Type B pancreatic cell (in vitro differentiated cells): ENCODE measurements around the gene CUX1. TPM values are rescaled to one million over a fixed set of nuclear protein-coding genes. Genes with fewer than 3 reads are reported as not detected.
"Not testable (repeated sequence)": the region's sequence is repeated elsewhere in the genome, so short reads cannot be mapped to it uniquely, and the experiment has no call there.

Experiments
- DNase-seq: peaks from one replicate; pipeline ENCODE4 v3.0.0; 2021; ENCODE audit warnings: mixed read lengths; ENCODE audit not compliant: unreplicated experiment; ENCODE audit errors: extremely low spot score
- H3K27ac Mint-ChIP-seq: 2 replicates; pipeline ENCODE4 v1.8.0; 2021; ENCODE audit warnings: mild to moderate bottlenecking, mixed read lengths
- H3K27me3 Mint-ChIP-seq: 2 replicates; pipeline ENCODE4 v1.8.0; 2021; ENCODE audit warnings: mixed read lengths
- H3K36me3 Mint-ChIP-seq: 2 replicates; pipeline ENCODE4 v1.8.0; 2021; ENCODE audit warnings: mixed read lengths
- H3K4me1 Mint-ChIP-seq: one replicate; pipeline ENCODE4 v1.8.0; 2021; ENCODE audit warnings: mixed read lengths; ENCODE audit not compliant: unreplicated experiment
- H3K4me3 Mint-ChIP-seq: 2 replicates; pipeline ENCODE4 v1.8.0; 2021; ENCODE audit warnings: mild to moderate bottlenecking, mixed read lengths
- H3K9me3 Mint-ChIP-seq: 2 replicates; pipeline ENCODE4 v1.8.0; 2021; ENCODE audit warnings: mixed read lengths
- total RNA-seq: library from RNA; stranded (reverse); gene quantifications from 2 replicates; pipeline ENCODE4 v1.2.1, GENCODE V29; 2021; ENCODE audit warnings: low replicate concordance
- TF ChIP-seq, protein P1 (sequence below): fragments of 200-600 bp; sonication (generic); conservative IDR thresholded peaks from 2 replicates; pipeline ENCODE4 v1.5.0; 2021; ENCODE audit warnings: antibody characterized with exemption, mild to moderate bottlenecking

The CUX1 gene
- total RNA-seq, 1 donor from 2014 or later, result 76.4 TPM

DNA sequence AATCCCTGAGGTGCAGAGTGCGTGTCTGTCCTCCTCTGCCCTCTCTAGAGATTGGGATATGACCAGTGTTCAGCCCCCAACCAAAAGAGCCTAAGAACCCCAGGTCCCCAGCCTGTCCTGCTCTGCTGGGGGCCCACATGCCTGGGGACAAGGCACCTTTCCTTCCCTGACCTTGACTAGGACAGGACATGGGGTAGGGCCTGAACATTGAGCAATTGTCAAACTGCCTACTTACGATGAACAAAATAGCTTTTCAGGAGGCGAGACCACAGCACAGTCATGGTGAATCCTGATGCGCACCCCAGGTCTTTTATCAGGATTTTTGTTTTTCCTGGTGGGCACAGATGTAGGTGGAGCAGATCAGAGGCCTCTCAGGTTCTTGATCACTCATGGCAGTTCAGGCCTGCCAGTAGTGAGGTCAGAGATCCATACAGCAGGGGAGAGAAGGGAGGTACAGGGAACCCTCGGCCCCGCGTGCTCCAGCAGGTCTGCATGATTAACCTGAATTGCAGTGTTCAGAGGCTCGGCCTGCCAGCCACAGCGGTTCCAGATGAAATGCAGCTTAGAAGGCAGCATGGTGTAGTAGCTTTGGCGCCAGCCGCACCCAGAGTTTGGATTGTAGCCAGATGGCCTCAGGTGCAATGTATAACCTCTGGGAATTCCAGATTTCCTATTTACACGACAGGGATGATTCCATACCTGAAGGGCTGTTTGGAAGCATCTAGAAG is 191.3 kb downstream of the CUX1 start:
- Mint-ChIP-seq H3K4me1 (peaks cover 32% of the 10 kb centered on the region), H3K4me3 (no peak overlapping the region), H3K36me3 (peaks cover 3% of the 10 kb centered on the region), H3K27ac (peak overlapping the region; percentile 62), H3K27me3 (no peaks in the 10 kb centered on the region), H3K9me3 (no peaks in the 10 kb centered on the region)
- TF ChIP-seq, protein P1, sequence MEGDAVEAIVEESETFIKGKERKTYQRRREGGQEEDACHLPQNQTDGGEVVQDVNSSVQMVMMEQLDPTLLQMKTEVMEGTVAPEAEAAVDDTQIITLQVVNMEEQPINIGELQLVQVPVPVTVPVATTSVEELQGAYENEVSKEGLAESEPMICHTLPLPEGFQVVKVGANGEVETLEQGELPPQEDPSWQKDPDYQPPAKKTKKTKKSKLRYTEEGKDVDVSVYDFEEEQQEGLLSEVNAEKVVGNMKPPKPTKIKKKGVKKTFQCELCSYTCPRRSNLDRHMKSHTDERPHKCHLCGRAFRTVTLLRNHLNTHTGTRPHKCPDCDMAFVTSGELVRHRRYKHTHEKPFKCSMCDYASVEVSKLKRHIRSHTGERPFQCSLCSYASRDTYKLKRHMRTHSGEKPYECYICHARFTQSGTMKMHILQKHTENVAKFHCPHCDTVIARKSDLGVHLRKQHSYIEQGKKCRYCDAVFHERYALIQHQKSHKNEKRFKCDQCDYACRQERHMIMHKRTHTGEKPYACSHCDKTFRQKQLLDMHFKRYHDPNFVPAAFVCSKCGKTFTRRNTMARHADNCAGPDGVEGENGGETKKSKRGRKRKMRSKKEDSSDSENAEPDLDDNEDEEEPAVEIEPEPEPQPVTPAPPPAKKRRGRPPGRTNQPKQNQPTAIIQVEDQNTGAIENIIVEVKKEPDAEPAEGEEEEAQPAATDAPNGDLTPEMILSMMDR, result no peak
- DNase-seq, result no peak

DNA sequence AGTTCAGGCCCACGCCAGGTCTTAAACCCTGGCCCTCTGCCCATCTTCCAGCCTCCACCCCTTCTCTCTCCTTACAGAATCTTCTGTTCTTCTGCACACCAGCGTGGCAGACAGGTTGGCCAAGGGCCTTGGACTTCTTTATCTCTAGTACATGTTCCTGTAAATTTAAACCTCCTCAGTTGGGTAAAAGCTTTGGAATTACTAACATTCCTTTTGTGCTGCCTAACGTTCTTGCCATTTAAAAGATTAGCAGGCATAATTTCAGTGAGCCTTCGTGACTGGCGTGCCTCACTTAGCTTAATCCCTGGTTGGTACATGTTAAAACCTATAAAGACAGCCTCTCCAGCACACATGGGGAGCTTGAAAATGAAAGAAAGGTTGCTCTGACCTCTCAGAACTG is 192.2 kb downstream of the CUX1 start:
- Mint-ChIP-seq H3K9me3 (no peaks in the 10 kb centered on the region), H3K4me3 (no peak overlapping the region), H3K27ac (peak overlapping the region; percentile 62), H3K4me1 (peaks cover 29% of the 10 kb centered on the region), H3K27me3 (no peaks in the 10 kb centered on the region), H3K36me3 (peaks cover 5% of the 10 kb centered on the region)
- no peak for DNase-seq
- TF ChIP-seq, protein P1, result no peak

DNA sequence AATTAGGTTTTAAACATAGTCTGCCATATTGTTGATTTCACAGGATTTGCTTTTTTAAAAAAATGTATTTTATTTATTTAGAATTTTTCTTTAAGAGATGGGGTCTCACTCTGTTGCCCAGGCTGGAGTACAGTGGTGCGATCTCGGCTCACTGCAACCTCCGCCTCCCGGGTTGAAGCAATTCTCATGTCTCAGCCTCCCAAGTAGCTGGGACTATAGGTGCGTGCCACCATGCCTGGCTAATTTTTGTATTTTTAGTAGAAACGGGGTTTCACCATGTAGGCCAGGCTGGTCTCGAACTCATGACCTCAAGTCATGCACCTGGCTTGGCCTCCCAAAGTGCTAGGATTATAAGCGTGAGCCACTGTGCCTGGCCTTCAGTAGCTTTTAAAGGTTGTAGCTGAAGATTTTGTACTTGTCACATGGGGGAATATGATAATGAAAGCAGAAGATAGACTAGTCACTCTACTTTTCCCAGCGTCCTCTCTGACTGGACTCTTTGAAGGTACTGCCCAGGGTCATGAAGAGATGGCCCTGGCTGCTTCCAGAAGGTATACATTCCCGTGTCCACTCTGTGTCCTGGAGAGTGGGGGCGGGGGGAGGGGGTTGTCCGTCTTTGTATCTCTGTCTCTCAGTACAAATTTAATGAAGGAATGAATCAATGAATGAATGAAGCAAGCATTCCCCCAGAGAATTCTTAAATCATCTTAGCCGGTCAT is 194.8 kb downstream of the CUX1 start:
- not testable (repeated sequence) for H3K36me3 Mint-ChIP-seq, H3K9me3 Mint-ChIP-seq, DNase-seq, H3K27me3 Mint-ChIP-seq, H3K4me3 Mint-ChIP-seq
- Mint-ChIP-seq H3K27ac (peak overlapping the region; percentile 44), H3K4me1 (peaks cover 21% of the 10 kb centered on the region)

DNA sequence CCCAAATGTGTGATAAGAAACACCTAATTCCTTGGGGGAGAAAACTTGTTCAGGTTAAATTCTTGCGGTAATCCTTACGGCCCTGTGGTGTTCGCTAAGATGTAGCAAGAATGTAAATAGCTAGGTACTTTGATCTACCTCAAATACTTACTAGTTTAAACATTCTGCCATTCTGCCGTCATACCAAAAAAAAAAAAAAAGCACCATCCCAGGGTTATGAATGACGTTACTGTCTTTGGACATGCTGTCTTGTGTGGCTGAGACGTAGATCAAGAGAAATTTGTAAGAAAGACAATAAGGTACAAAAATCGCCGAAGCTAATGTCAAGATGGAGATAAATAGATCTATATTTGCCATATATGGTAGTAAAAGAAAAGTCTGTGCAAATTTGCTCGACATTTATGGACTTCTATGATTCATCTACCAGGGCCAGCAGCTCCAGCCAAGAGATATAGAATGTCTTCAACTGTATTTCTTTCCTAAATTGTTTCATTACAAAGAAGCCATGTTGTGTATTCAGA is 195.6 kb downstream of the CUX1 start:
- Mint-ChIP-seq H3K27ac (peak overlapping the region; percentile 44), H3K4me1 (peaks cover 18% of the 10 kb centered on the region), H3K9me3 (no peaks in the 10 kb centered on the region)

DNA sequence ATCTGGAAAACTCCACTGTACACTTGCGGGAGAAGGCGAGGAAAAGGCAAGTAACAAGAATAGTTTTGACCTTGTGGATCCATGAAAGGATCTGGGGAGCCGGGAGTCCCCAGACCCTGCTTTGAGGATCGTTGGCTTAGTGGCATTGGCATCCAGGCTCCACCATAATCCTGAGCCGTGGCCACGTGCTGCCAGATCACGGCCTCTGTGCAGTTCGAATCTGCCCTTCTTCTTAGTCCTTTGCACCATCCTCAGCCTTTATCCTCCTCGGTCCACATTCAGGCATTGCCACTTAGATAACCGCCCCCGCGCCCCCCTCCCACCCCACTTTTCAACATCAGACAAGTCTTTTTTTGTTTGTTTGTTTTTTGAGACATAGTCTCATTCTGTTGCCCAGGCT is 201.4 kb downstream of the CUX1 start:
- Mint-ChIP-seq H3K4me3 (no peak overlapping the region), H3K27ac (no peak overlapping the region), H3K9me3 (no peaks in the 10 kb centered on the region), H3K36me3 (peaks cover 9% of the 10 kb centered on the region), H3K27me3 (no peaks in the 10 kb centered on the region), H3K4me1 (peaks cover 9% of the 10 kb centered on the region)
- TF ChIP-seq, protein P1, result no peak
- no peak for DNase-seq

More for the DNA sequence above, 195.6 kb downstream of the CUX1 start:
- H3K36me3 Mint-ChIP-seq, result peaks cover 9% of the 10 kb centered on the region
- H3K4me3 Mint-ChIP-seq, result no peak overlapping the region
- no peaks in the 10 kb centered on the region for H3K27me3 Mint-ChIP-seq
- DNase-seq, result no peak
- TF ChIP-seq, protein P1, result no peak

DNA sequence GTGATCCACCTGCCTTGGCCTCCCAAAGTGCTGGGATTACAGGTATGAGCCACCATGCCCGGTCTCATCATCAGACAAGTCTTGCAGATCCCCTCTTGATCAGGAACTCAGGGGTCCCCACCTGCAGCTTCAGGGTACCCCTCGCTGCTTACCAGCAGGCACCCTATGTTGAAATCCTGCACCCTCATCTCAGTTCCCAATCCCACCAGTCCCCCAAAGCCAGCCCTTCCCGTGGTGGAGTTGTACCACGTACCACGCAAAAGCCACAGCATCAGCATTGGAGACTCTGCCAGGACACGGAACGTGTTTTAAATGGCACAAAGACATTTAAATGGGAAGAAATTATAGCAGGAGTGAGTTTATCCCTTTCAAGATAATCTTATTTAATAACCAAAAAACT is 202.0 kb downstream of the CUX1 start:
- Mint-ChIP-seq H3K27me3 (no peaks in the 10 kb centered on the region), H3K27ac (no peak overlapping the region), H3K4me1 (peaks cover 15% of the 10 kb centered on the region), H3K36me3 (peaks cover 5% of the 10 kb centered on the region), H3K9me3 (no peaks in the 10 kb centered on the region), H3K4me3 (no peak overlapping the region)
- TF ChIP-seq, protein P1, result no peak
- DNase-seq, result no peak
